WTC11 (cell line): ENCODE data around the gene RAD21L1. TPM values are rescaled to one million over a fixed set of nuclear protein-coding genes. Genes with fewer than 3 reads are reported as not detected.

ENCODE experiments used
- ATAC-seq: fragments of 200-7000 bp; cut with Tn5 transposase; 2 replicates; pipeline ENCODE4 v1.10.0; 2021; ENCODE audit warnings: mild to moderate bottlenecking, moderate library complexity
- Bru-seq: library from RNA; stranded (reverse); fragments of 400-500 nt; gene quantifications from one replicate; lab custom pipeline; 2021; lab: Mats Ljungman, UMichigan
- CTCF ChIA-PET: fragments of 300-600 bp; sonication (Branson Sonifier 250); formaldehyde crosslinking; loops from one replicate; lab custom pipeline; 2021; ENCODE audit warnings: antibody characterized with exemption; lab: Charles Lee
- POLR2A ChIA-PET: fragments of 350-600 bp; sonication (Branson Sonifier 250); formaldehyde crosslinking; loops from one replicate; lab custom pipeline; 2021; ENCODE audit warnings: antibody characterized with exemption; lab: Charles Lee
- DNase-seq: peaks from one replicate; pipeline ENCODE4 v3.0.0; 2021; ENCODE audit warnings: low spot score
- H3K27ac Mint-ChIP-seq: 2 replicates; pipeline ENCODE4 v1.8.0; 2021; ENCODE audit warnings: mixed read lengths
- H3K27me3 Mint-ChIP-seq: 2 replicates; pipeline ENCODE4 v1.8.0; 2021; ENCODE audit warnings: low read depth, mild to moderate bottlenecking, moderate library complexity, mixed read lengths
- H3K36me3 Mint-ChIP-seq: 2 replicates; pipeline ENCODE4 v1.8.0; 2021; ENCODE audit warnings: mixed read lengths
- H3K4me1 Mint-ChIP-seq: 2 replicates; pipeline ENCODE4 v1.8.0; 2022; ENCODE audit warnings: mixed read lengths
- H3K4me3 Mint-ChIP-seq: 2 replicates; pipeline ENCODE4 v1.8.0; 2021; ENCODE audit warnings: mild to moderate bottlenecking, moderate library complexity, mixed read lengths
- H3K9me3 Mint-ChIP-seq: 2 replicates; pipeline ENCODE4 v1.8.0; 2021; ENCODE audit warnings: mixed read lengths
- ARID4B ChIP-seq: sonication (generic); formaldehyde crosslinking; IDR thresholded peaks from 2 replicates; pipeline ENCODE4 v1.8.0; 2023; ENCODE audit warnings: missing genetic modification reagents, mild to moderate bottlenecking, borderline replicate concordance
- ATF1 ChIP-seq: sonication (generic); formaldehyde crosslinking; IDR thresholded peaks from 2 replicates; pipeline ENCODE4 v1.8.1; 2023; ENCODE audit warnings: mild to moderate bottlenecking, moderate library complexity, missing genetic modification reagents
- ATF3 ChIP-seq: sonication (generic); formaldehyde crosslinking; conservative IDR thresholded peaks from 2 replicates; pipeline ENCODE4 v1.8.1; 2022; ENCODE audit warnings: mild to moderate bottlenecking, missing genetic modification reagents
- EMX1 ChIP-seq: fragments of 250-450 bp; sonication (Bioruptor Pico); IDR thresholded peaks from 2 replicates; pipeline ENCODE4 v1.8.0; 2021; ENCODE audit warnings: mild to moderate bottlenecking
- ESRRA ChIP-seq: sonication (generic); formaldehyde crosslinking; IDR thresholded peaks from 2 replicates; pipeline ENCODE4 v1.8.1; 2022; ENCODE audit warnings: mild to moderate bottlenecking, missing genetic modification reagents, borderline replicate concordance
- FOXJ3 ChIP-seq: sonication (generic); formaldehyde crosslinking; IDR thresholded peaks from 2 replicates; pipeline ENCODE4 v1.9.0; 2021; ENCODE audit warnings: missing genetic modification reagents, mild to moderate bottlenecking, borderline replicate concordance
- FOXK1 ChIP-seq: sonication (generic); formaldehyde crosslinking; IDR thresholded peaks from 2 replicates; pipeline ENCODE4 v1.8.0; 2022; ENCODE audit warnings: mild to moderate bottlenecking, moderate library complexity, missing genetic modification reagents
- HMGXB4 ChIP-seq: sonication (generic); formaldehyde crosslinking; IDR thresholded peaks from 2 replicates; pipeline ENCODE4 v1.8.1; 2023; ENCODE audit warnings: mild to moderate bottlenecking, moderate library complexity, missing genetic modification reagents
- IRF1 ChIP-seq: sonication (generic); formaldehyde crosslinking; IDR thresholded peaks from 2 replicates; pipeline ENCODE4 v1.8.0; 2023; ENCODE audit warnings: missing genetic modification reagents
- MLX ChIP-seq: sonication (generic); formaldehyde crosslinking; IDR thresholded peaks from 2 replicates; pipeline ENCODE4 v1.8.1; 2023; ENCODE audit warnings: mild to moderate bottlenecking, missing genetic modification reagents, moderate library complexity
- MXD4 ChIP-seq: fragments of 250-450 bp; sonication (Bioruptor Pico); IDR thresholded peaks from 2 replicates; pipeline ENCODE4 v1.8.0; 2021; ENCODE audit warnings: mild to moderate bottlenecking, moderate library complexity, borderline replicate concordance
- NR1H2 ChIP-seq: sonication (generic); formaldehyde crosslinking; IDR thresholded peaks from 2 replicates; pipeline ENCODE4 v1.9.0; 2021; ENCODE audit warnings: mild to moderate bottlenecking, moderate library complexity, missing genetic modification reagents
- RELA ChIP-seq: sonication (generic); formaldehyde crosslinking; IDR thresholded peaks from 2 replicates; pipeline ENCODE4 v1.8.1; 2022; ENCODE audit warnings: missing genetic modification reagents, mild to moderate bottlenecking, borderline replicate concordance
- SMAD3 ChIP-seq: sonication (generic); formaldehyde crosslinking; IDR thresholded peaks from 2 replicates; pipeline ENCODE4 v1.8.0; 2022; ENCODE audit warnings: missing genetic modification reagents, mild to moderate bottlenecking, borderline replicate concordance
- SMAD4 ChIP-seq: sonication (generic); formaldehyde crosslinking; IDR thresholded peaks from 2 replicates; pipeline ENCODE4 v1.8.0; 2022; ENCODE audit warnings: mild to moderate bottlenecking, missing genetic modification reagents
- SOX15 ChIP-seq: fragments of 250-450 bp; sonication (Bioruptor Pico); IDR thresholded peaks from 2 replicates; pipeline ENCODE4 v1.9.0; 2021; ENCODE audit warnings: mild to moderate bottlenecking
- ZMAT4 ChIP-seq: fragments of 250-450 bp; sonication (Bioruptor Pico); IDR thresholded peaks from 2 replicates; pipeline ENCODE4 v1.9.0; 2021; ENCODE audit warnings: mild to moderate bottlenecking
- ZNF121 ChIP-seq: sonication (generic); formaldehyde crosslinking; IDR thresholded peaks from 2 replicates; pipeline ENCODE4 v1.8.0; 2023; ENCODE audit warnings: missing genetic modification reagents
- ZNF219 ChIP-seq: sonication (generic); formaldehyde crosslinking; IDR thresholded peaks from 2 replicates; pipeline ENCODE4 v1.8.0; 2023; ENCODE audit warnings: missing genetic modification reagents, mild to moderate bottlenecking, borderline replicate concordance
- ZNF317 ChIP-seq: sonication (generic); formaldehyde crosslinking; IDR thresholded peaks from 2 replicates; pipeline ENCODE4 v1.8.1; 2023; ENCODE audit warnings: low read depth, mild to moderate bottlenecking, moderate library complexity, missing genetic modification reagents, borderline replicate concordance
- ZNF423 ChIP-seq: fragments of 250-450 bp; sonication (Bioruptor Pico); IDR thresholded peaks from 2 replicates; pipeline ENCODE4 v2.1.2; 2022; ENCODE audit warnings: mild to moderate bottlenecking, moderate library complexity
- ZNF425 ChIP-seq: fragments of 250-450 bp; sonication (Bioruptor Pico); conservative IDR thresholded peaks from 2 replicates; pipeline ENCODE4 v1.9.0; 2021; ENCODE audit warnings: mild to moderate bottlenecking
- ZNF512 ChIP-seq: sonication (generic); formaldehyde crosslinking; IDR thresholded peaks from 2 replicates; pipeline ENCODE4 v1.8.1; 2022; ENCODE audit warnings: missing genetic modification reagents, borderline replicate concordance
- long read RNA-seq, 3 experiments: library from RNA in 1 of 3; library from capped mRNA in 1 of 3; library from polyadenylated mRNA in 1 of 3; unstranded in 2 of 3; stranded (forward) in 1 of 3; transcript quantifications; one replicate each; pipeline ENCODE4 v2.0.0, GENCODE V29; 2021
- total RNA-seq: library from RNA; stranded (reverse); gene quantifications from 3 replicates; pipeline ENCODE4 v1.2.3, GENCODE V29; 2021

RAD21L1 gene
- total RNA-seq (0.62 to 0.77 TPM (median 0.73 TPM) in 3 replicates), Bru-seq, nascent RNA (percentile 25 among the genes with signal in this experiment)
- long read RNA-seq, experiment 1, partial matches to known transcripts = 0 of 1 reads
- long read RNA-seq, experiment 1, other reads (novel, unspliced or antisense) = 1 of 1 reads
- long read RNA-seq, experiment 2 = 0 reads
- long read RNA-seq, experiment 3 = 0 reads

- ChIA-PET POLR2A (interaction anchor here (0.6 to 1.4 kb wide), 2 partner anchors 40 to 130 kb away, joined by 3 to 6 read pairs; partner anchors contain the start of gene SNPH), CTCF (interaction anchor here (0.5 to 1.2 kb wide), 8 partner anchors 9 to 242 kb away, joined by 3 to 9 read pairs (median 3); partner anchors contain the start of gene SNPH)
- Mint-ChIP-seq H3K4me1 (peaks cover 12% of the 10 kb centered on the region), H3K27me3 (peaks cover 83% of the 10 kb centered on the region), H3K4me3 (peak within 1 kb of the TSS; percentile 89), H3K27ac (no peak within 1 kb of the TSS; the same call in 1 of the 2 replicates), H3K9me3 (peaks cover 10% of the 10 kb centered on the region), H3K36me3 (no peaks in the 10 kb centered on the region)
- DNase-seq (peak; percentile 85), ATAC-seq (peak; percentile 87)
- TF ChIP-seq ESRRA (CRISPR knock-in tag) (0 out of 2 replicates have a peak, but pooled peaks have one; percentile 30), SMAD4 (CRISPR knock-in tag) (0 out of 2 replicates have a peak, but pooled peaks have one; percentile 49), ZNF121 (CRISPR knock-in tag) (no peak), ZNF317 (CRISPR knock-in tag) (no peak; the same call in 1 of the 2 replicates), ZNF425 (CRISPR knock-in tag) (no peak), MLX (CRISPR knock-in tag) (0 out of 2 replicates have a peak, but pooled peaks have one; percentile 57), ZNF423 (no peak), ARID4B (CRISPR knock-in tag) (no peak; the same call in 1 of the 2 replicates), RELA (no peak), NR1H2 (CRISPR knock-in tag) (no peak), ZNF219 (CRISPR knock-in tag) (no peak), IRF1 (no peak), EMX1 (CRISPR knock-in tag) (no peak), FOXJ3 (CRISPR knock-in tag) (no peak), FOXK1 (CRISPR knock-in tag) (0 out of 2 replicates have a peak, but pooled peaks have one; percentile 36), SOX15 (CRISPR knock-in tag) (no peak), SMAD3 (no peak), ZMAT4 (CRISPR knock-in tag) (no peak), HMGXB4 (CRISPR knock-in tag) (peak; percentile 46; the same call in 1 of the 2 replicates), ATF3 (CRISPR knock-in tag) (no peak), ZNF512 (CRISPR knock-in tag) (no peak), ATF1 (CRISPR knock-in tag) (no peak), MXD4 (no peak)
Observed at GRCh38 chr20:1225783-1226654, at the start of gene RAD21L1. RAD21L1 (plus strand) TSS chr20:1226044; CDS start chr20:1228454, 2,410 bp downstream.
